HG03095 (cell line): ENCODE data around the gene GNAL.
"Not testable (repeated sequence)": the region's sequence is repeated elsewhere in the genome, so short reads cannot be mapped to it uniquely, and the experiment has no call there.

Source experiments
- ATAC-seq: cut with Tn5 transposase; IDR thresholded peaks from one replicate; pipeline ENCODE4 v1.9.1; 2021; ENCODE audit warnings: moderate library complexity; ENCODE audit not compliant: unreplicated experiment

Gene GNAL

DNA sequence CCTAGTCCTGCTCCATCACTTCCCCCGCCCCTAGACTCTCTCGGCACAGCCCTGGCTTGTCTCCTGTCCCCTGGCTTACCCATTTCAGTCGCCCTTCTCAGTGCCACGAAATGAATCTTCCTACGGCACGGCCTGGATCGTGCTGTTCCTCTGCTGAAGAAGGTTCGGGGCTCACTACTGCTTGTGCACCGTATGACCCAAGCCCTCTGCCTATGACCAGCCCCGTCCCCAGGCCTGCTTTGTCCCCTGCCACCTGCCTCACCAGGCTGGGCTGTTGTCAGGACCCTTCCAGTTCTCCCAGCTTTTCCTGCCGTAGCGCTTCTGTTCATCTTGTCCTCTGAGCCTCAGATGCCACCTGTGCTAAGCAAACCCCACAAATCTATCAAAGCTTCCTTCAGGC is 176.0 kb downstream of the GNAL start:
- no peak for ATAC-seq

- ATAC-seq = no peak
Observed at GRCh38 chr18:11866329-11866728, 177.3 kb downstream of the GNAL start.

DNA sequence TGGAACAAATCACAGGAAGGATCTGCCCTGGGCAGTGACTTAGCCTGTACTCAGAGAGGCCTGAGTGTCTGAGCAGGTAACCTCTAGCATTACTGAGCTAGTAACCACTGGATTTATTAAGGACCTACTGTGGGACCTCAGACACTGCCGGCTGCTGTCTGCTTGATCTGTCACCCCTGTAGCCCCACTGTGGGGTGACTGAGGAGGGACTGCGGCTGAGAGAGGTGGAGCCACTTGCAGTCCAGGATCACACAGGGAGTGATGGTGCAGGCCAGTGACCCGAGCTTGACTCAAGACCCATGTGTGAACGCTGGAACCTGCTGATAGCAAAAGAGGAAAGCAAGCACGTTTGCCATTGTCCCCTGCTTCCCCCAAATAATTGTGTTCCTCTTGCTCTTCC is 177.7 kb downstream of the GNAL start:
- ATAC-seq = no peak

GRCh38 chr18:11868230-11868629 is 179.2 kb downstream of the GNAL start:
- no peak for ATAC-seq

- ATAC-seq = no peak
Observed at GRCh38 chr18:11871501-11871900, 182.4 kb downstream of the GNAL start.

GRCh38 chr18:11872479-11873136 is 183.5 kb downstream of the GNAL start:
- no peak for ATAC-seq

- no peak for ATAC-seq
Observed at GRCh38 chr18:11873670-11874340, 184.7 kb downstream of the GNAL start.

DNA sequence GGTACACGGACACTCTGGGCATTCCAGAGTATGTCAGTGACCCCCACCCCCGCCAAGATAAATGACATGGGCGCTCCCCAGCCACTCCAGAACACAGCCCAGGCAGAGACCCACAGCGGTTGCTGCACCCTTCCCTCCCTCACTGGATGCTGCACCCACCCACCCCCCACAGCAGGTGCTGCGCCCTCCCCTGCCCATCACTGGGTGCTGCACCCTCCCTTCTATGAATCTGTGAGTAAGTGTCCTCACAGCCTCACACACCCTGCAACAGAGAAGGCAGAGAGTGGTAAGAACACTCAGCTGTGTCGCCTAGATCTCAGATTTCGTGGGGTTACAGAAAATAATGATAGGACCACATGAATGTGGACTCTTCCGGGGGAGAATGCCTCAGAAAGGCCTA is 185.6 kb downstream of the GNAL start:
- no peak for ATAC-seq

DNA sequence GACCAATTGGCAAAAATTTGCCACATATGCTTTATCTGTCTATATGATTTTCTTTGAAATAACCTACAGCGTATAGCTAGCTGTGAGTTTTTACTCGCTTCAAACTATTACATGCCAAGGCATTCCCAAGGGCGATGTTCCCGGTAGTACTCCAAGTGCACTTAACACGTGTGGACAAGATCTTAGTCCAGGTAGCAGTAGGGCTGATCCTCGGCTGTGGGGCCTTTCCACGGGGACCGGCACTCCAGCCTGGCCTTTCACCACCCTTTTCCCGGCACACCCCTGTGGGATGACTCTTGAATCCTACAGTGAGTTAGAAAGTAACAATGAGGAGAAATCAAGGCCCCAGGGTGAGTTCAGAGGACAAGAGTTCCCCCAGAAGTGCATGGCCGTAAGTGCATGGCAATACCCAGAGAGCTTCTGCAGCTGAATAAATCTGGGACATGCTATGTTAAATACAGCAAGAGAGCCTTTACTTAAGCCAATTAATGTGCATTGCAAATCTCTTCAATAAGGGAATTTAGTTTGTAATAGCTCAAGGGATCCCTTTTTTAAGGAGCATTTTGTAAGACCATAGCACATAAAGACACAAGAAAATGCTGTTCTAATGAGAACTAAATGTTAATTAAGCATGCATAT is 188.6 kb downstream of the GNAL start:
- ATAC-seq = no peak

DNA sequence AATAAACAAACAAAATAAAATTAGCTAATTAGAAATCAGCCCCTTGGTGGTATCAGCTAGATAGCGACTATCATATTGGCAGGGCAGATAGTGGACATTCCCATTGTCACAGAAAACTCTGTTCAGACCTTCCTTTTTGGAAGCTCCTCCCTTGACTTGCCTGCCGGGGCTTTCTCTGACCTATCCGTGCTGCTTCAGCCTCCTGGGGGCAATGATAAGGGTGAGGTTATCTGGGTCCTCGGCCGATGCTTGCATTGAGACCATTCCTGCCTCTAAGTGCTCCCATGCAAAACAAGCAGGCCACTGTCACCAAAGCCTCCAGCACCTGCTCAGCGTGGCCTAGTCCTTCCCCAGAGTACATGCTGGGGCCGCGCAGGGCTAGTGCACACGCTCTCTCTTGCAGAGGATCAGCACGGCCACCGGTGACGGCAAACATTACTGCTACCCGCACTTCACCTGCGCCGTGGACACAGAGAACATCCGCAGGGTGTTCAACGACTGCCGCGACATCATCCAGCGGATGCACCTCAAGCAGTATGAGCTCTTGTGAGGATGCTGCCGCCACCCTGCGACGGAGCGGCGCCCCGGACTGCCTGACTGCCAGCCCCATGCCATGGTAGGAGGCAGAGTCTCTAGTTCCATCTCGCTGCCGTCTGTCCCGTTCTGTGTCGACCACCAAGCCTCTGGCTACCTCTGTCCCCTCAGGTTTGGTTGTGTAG is 191.7 kb downstream of the GNAL start:
- ATAC-seq = no peak

DNA sequence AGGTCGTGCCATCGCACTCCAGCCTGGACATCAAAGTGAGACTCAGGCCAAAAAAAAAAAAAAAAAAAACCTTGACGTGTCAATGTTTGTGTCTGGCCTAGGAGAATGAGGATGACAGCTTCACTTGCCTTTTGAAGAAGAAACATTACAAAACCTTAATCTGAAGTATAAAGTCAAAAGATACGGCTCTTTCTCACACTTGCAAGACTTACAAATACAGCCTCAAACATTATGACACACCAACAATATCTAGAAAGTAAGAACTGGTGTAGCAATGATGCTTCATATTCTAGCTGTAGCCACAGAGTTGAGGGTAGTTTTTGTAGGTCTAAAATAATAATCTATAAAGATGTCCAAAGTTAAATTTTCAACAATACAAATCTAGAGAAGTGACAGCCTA is 193.6 kb downstream of the GNAL start:
- ATAC-seq = no peak

- ATAC-seq = peak; percentile 80
Observed at GRCh38 chr18:11883153-11883552, 194.1 kb downstream of the GNAL start.

- no peak for ATAC-seq
Observed at GRCh38 chr18:11884396-11885030, 195.4 kb downstream of the GNAL start.

DNA sequence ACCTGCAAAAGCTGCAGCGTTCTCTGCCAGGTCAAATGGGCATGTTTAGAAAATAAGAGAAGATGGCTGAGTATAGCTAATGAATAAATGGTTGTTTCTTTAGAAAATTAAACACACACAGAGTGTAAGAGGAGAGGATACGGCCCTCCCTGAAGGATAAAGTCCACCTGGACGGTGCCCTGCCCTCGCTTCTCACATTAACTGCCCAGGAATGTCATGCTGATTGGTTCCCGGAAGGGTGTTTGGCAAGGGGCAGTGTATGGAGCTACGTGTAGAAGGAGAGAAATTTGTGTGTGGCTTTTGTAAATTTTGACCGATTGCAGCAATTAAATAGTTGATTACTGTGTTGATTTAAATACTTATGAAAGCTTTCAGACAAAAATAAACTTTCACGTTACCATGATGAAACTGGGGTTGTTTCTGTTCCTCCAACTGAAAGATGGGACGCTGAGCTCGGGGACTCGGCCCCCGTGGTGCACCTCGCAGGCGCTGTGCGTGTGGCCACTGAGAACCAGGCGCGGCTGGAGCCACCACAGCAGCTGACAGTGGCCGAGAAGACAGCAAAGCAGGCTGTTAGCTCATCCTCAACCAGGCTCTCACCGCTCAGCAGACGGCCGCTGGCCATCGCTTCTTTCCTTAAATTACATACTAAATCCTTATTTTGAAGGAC is 196.3 kb downstream of the GNAL start:
- no peak for ATAC-seq

DNA sequence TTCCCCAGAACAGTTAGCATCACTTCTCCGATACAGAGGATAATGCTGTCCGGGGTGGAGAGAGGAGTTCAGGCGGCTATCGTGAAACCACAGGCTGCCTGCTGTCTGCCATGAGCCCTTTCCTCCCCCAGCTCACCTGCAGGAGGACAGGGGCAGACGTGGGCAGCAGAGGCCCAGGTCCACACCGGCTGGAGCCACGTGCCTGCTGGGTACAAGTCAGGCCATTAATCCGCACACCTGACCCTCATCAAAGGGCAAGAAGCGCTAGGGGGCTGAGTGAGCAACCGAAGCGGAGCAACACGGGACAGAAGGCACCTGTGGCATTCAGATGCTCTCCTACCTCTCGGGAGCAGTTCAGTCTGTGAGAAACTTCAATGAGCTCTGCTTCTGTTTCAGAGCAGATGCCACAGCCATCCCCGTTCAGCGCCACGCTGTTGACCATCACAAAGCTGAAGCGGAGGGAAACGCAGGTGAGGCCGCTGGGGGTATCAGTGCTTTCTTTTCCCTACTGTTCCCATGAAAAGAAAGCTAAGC is 197.6 kb downstream of the GNAL start:
- no peak for ATAC-seq

DNA sequence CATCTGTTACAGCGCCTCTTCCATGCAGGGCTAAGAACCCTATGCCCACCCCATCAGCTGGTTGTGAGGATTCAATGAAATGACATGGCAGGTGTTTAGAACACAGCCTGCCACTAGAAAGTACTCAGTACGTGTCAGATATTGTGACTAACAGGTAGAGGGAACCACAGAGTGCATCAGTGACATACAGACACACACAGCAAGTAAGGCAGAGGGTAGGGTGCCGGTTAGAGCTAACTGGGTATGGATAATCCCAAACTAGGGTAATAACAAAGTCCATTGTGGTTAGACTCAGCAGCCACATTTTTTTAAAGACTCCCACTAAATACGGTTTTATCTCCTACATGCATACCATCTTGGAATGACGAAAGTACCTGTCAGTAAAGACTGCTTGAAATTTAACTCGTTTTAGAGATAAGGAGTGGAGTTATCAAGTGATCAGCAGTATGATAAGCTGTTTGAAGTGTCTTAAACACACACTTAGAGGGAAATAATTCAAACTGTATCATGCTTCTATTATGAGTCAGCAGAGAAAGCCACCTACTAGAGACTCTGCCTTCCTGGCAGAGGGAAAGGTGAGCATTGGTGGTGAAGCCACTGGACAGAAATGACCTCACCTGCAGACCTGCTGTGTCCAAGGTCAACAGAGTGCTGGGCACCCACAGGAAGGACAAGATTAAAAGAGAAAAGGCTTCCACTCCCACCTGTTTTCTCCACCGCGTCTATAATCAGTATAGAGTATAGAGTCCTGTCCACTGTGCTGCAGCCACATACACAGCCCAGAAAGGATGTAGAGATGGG is 198.5 kb downstream of the GNAL start:
- no peak for ATAC-seq

DNA sequence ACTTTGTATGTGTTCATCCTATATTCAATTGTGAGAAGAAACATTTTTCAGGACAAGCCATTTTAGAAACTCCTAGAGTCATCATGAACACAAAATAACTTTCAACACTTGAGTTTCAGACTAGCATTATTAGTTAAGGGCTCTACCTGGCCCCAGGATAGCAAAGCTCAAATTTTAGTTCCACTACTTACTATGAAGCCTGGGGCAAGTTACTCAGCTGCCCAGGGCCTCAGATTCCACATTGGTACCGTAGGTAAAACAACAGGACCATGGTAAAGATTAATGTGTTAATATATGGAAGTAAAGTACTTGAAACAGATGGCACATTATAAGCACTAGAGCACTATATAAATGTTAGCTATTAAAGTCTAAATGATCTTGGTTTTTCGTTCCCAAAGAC is 199.7 kb downstream of the GNAL start:
- ATAC-seq = no peak

DNA sequence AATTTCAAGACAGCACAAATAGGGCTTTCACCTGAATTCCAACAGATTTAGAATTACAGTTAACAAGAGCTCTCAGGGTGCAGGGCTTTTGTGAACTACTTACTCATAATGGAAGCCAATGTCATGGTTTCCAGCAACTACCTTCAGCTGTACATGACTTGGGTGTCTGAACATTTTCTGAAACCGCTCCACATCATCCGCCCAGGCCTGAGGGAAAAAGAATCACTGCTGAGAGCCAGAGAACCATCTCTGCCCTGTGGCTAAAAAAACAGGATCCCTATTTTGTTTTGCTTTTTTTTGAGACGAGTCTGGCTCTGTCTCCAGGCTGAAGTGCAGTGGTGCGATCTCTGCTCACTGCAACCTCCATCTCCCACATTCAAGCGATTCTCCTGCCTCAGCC is 200.2 kb downstream of the GNAL start:
- no peak for ATAC-seq

DNA sequence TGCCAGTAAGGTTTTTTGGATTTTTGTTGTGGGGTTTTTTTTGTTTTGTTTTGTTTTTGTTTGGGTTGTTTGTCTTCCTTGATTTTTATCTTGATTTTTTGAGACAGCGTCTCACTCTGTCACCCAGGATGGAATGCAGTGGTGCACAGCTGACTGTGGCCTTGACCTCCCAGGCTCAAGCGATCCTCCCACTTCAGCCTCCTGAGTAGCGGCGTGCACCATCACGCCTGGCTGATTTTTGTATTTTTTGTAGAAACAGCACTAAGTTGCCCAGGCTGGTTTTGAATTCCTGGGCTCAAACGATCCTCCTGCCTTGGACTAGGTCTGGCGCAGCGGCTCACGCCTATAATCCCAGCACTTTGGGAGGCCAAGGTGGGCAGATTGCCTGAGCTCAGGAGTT is 202.7 kb downstream of the GNAL start:
- no peak for ATAC-seq

GRCh38 chr18:11892438-11892837 is 203.4 kb downstream of the GNAL start:
- not testable (repeated sequence) for ATAC-seq
